GM12873 (cell line): ENCODE data around the gene SPG7.

Experiments
- CTCF ChIP-seq: IDR thresholded peaks from 2 replicates; pipeline ENCODE4 v1.5.1; 2012; ENCODE audit warnings: low read depth, mild to moderate bottlenecking, moderate library complexity, low read length, control low read depth; ENCODE audit not compliant: insufficient read depth; ENCODE audit errors: missing control alignments

SPG7 gene

GRCh38 chr16:89565256-89565505 is 57.0 kb downstream of the SPG7 start:
- no peak for TF ChIP-seq CTCF

- peak; percentile 72 for TF ChIP-seq CTCF
Measured at GRCh38 chr16:89565506-89566372, 57.5 kb downstream of the SPG7 start.

GRCh38 chr16:89567656-89568594 is 59.7 kb downstream of the SPG7 start:
- TF ChIP-seq CTCF: no peak

GRCh38 chr16:89569506-89570341 is 61.5 kb downstream of the SPG7 start:
- no peak for TF ChIP-seq CTCF

- no peak for TF ChIP-seq CTCF
Measured at GRCh38 chr16:89570342-89570923, 62.2 kb downstream of the SPG7 start.

GRCh38 chr16:89571636-89572035 is 63.4 kb downstream of the SPG7 start:
- no peak for TF ChIP-seq CTCF

GRCh38 chr16:89572073-89572484 is 63.9 kb downstream of the SPG7 start:
- TF ChIP-seq CTCF: no peak
